GM19239 (cell line): ENCODE results near the gene GULP1.
"Not testable (repeated sequence)": the region's sequence is repeated elsewhere in the genome, so short reads cannot be mapped to it uniquely, and the experiment has no call there.

Experiments
- DNase-seq: peaks from one replicate; pipeline ENCODE4 v3.0.0; 2011; ENCODE audit warnings: low spot score; ENCODE audit not compliant: insufficient read length
- FAIRE-seq: peaks from 2 replicates; lab custom pipeline; 2011; peaks lifted over from hg19 to GRCh38; lab: Jason Lieb, UNC

The GULP1 gene

DNA sequence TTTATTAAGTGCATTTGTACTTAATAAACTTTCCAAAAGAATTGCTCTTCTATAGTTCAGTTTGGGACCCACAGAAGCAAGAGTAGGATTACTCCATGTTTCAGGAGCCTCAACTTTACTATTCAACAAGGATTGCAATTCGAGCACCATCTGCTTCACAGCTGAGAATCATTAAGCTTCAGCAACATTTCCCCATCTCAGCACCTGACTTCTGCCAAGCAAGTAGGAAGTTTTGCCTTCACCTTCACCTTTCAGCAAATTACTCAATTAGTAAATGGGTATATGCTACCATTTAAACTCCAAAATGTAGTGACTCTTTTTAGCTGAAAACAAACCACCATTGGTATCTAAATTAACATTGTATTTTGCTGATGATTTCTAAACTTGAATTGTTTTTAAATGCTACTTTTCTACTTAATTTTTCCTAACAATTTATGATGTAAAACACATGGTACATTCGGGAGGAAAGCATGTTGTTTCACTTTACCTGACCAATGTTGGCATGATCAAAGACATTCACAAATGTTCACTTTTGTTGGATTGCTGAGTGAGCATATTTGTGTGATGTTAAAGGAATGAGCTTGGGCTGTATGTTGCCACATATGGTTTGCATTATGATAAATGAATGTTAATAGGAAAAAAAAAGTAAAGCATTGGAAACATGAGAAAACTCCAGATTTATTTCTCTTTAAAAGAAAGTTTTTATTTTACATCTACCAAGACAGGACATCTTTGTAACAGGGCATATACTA is 159.2 kb downstream of the GULP1 start:
- no peak for FAIRE-seq
- DNase-seq: no peak

DNA sequence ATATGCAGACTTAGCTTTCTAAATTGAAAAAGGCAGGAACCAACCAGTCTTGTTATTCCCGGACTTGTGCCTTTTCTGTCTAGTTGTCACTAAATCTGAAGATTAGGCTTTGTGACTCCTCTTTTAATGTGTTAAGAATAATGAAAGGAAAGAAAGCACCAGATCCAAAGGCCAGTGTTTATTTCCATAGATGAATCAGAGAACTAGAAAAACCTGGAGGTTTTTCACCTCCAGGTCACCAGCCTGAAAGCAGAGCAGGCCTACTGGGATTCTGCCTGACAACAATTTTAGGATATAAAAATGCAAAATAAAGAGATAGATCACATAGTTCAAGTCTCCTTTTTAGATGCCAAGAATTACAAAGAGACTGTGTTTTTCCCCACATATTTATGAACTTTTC is 160.4 kb downstream of the GULP1 start:
- DNase-seq: no peak
- no peak for FAIRE-seq

DNA sequence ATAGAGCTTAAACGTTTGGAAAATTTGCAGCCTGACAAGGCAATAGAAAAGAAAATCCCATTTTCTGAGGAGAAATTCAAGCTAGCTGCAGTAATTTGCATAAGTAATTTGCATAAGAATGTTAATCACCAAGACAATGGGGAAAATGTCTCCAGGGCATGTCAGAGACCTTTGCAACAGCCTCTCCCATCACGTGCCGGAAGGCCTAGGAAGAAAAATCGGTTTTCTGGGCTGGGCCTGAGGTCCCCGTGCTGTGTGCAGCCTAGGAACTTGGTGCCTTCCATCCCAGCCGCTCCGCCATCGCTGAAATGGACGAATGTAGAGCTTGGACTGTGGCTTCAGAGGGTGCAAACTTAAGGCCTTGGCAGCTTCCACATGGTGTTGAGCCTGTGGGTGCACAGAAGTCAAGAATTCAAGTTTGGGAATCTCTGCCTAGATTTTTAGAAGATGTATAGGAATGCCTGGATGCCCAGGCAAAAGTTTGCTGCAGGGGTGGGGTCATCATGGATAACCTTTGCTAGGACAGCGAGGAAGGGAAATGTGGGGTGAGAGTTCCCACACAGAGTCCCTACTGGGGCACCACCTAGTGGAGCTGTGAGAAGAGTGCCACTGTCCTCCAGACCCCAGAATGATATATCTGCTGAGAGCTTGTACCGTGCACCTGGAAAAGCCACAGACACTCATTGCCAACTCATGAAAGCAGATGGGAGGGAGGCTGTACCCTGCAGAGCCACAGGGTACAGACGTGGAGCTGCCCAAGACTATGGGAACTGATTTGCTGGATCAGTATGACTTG is 164.6 kb downstream of the GULP1 start:
- FAIRE-seq: no peak
- no peak for DNase-seq

DNA sequence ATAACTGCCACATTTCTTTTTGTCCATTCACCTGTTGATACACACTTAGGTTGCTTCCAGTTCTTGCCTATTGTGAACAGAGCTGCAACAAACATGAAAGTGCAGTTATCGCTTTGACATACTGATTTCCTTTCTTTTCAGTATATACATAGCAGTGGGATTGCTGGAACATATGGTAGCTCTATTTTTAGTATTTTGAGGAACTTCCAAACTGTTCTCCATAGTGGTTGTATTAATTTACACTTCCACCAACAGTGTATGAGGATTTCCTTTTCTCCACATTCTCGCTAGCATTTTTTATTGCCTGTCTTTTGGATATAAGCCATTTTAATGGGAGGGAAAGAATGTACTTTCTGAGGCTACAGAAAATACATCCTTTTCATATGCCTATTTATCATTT is 167.4 kb downstream of the GULP1 start:
- FAIRE-seq (no peak), DNase-seq (no peak)

DNA sequence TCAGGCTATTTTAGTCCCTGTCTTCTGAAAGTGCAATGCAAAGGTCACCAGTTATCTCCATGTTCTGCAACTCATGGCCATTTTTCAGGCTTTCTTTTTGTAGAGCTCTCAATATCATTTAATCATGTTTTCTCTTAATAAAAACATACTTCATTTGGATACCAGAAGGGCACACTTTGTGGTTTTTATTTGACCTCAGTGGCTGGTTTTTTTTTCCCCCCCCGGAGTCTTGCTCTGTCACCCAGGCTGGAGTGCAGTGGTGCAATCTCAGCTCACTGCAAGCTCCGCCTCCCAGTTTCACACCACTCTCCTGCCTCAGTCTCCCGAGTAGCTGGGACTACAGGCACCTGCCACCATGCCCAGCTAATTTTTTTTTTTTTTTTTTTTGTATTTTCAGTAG is 174.4 kb downstream of the GULP1 start:
- FAIRE-seq, DNase-seq: not testable (repeated sequence)

DNA sequence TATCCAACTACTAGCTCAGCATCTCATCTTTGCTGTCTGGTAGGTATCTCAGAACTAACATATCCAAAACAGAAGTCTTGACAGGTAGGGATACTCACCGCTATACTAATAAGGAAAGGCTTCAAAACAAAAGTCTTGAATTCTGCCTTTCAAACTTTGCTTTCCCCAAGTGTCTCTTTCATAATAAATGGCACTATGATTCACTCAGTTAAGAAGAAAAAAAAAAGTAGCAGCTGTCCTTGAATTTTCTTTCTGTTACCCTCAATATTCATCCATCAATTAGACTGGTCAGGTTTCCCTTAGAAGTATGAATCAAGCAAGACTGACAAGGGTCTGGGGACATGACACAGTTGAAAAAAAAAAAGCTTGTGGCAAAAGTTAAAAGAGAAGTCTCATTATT is 175.1 kb downstream of the GULP1 start:
- DNase-seq (no peak), FAIRE-seq (no peak)

DNA sequence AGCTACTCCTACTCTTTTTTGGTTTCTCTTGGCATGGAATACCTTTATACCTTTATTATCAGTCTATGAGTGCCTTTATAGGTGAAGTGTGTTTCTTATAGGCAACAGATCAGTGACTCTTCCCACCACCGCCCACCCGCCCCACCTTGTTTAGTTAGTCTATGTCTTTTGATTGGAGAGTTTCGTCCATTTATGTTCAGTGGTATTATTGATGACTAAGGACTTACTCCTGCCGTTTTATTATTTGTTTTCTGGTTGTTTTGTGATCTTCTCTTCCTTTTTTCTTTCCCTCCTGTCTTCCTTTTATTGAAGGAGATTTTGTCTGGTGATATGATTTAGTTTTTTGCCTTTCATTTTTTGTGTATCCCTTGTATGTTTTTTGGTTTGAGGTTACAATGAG is 179.5 kb downstream of the GULP1 start:
- DNase-seq (no peak), FAIRE-seq (no peak)

DNA sequence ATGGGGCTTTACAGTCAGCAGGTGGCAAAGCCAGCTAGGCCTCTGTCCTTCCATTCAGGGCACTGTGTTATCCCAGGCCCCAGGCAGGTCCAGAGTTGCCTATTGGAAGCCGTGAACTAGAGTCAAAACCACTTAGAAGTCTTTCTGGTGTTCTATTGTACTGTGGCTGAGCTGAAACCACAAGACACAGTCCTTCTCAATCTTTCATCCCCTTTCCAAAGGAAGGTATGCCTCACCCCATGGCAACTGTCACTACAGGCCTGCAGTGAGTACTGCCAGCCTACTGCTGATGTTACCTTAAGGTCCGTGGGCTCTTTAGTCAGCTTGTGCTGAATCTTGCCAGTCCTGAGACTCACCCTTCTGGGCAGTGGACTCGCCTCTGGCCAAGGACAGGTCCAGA is 181.6 kb downstream of the GULP1 start:
- no peak for DNase-seq
- FAIRE-seq: no peak

DNA sequence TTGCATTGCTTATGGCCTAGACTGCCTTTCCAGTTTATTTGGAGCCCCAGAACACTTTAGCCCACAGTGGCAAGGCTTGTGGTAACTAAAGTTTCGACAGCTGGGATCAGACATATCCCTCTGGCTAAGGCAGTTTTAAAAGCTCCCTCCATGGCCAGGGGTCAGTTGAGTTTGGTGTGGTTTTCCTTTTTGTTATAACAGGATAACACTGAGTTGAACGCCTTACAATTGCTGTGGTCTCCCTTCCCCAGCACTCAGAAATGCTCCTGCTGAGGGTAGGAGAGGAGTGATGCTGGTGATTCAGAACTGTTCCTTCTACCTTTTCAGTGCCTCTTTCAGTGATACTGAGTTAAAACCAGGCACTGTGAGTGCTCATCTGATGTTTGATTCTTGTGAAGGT is 182.6 kb downstream of the GULP1 start:
- FAIRE-seq (no peak), DNase-seq (no peak)

DNA sequence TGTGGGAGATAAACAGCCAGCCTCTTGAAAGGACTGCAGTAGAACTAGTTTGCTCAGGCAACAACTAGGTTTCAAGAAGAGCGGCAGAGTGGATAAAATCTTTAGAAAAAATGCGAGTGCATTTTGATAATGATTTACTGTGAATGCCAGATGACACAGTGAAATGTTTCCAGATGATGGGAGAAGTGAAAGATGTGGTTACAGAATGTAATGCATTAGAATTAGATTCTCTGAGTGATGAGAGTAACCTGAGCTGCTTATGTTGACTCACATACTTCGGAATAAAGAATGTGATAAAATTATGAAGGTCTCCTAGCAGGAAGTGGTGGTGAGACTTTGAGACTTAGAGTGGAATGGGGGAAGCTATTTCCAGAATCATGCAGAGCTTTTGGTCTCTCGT is 184.3 kb downstream of the GULP1 start:
- DNase-seq (no peak), FAIRE-seq (no peak)

DNA sequence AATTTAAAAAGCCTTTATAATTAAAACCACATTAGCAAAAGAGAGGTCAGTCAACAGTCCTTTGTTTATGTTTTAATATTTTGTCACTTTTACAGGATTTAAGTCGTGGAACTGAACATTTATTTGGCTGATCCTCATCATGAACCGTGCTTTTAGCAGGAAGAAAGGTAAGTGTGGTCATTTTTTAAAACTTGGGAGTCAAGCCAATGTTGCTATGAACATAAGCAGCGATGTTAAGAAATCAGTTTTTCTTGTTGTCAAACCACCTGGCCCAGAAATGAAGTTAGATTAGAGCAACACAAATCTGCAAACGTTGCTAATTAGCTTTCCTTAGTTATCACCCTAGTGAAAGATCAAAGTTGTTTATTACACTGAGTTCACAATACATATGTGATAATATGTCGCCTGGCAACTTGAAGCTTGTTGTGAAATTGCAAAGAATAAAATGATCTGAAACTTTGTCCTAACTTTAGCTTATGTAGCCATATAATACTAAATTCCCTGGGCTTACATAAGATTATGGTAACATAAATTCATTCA is 186.0 kb downstream of the GULP1 start:
- DNase-seq: no peak
- no peak for FAIRE-seq

DNA sequence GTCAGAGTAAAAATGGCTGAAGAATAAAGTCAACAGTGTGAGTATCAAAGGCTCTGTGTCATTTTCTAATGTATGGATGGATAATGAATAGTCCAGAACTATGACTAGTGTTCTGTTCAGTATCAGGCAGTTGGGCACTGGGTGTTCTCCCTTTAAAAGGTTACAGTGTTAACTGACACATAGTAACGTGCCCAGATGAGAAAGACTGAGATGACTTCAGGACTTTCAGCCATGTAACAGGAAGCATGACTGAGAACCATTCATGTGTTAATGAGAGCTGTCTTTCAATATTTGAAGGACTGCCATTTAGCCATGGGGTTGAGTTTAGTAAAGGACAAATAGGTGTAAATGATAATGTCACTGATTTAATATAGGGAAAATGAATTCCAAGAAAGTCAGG is 187.1 kb downstream of the GULP1 start:
- peak; percentile 23 for FAIRE-seq
- no peak for DNase-seq

DNA sequence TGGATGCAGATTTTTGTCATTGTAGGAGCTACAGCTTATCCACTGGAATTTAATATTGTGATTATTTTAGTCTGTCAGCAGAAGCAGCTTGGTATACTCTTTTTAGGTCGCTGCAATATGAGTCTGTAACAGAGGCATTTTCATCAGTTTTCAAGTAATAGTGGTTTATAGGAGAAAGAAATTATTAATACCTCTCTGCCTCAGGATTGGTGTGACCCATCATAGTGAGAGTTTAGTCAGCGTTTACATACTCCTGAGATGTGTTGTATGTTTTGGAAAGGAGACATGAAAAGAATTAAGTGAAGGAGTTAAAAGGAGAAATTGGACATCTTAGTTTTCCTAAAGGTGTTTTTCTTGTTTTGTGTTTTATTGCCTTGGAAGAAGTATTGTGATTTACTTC is 189.8 kb downstream of the GULP1 start:
- FAIRE-seq (no peak), DNase-seq (no peak)

DNA sequence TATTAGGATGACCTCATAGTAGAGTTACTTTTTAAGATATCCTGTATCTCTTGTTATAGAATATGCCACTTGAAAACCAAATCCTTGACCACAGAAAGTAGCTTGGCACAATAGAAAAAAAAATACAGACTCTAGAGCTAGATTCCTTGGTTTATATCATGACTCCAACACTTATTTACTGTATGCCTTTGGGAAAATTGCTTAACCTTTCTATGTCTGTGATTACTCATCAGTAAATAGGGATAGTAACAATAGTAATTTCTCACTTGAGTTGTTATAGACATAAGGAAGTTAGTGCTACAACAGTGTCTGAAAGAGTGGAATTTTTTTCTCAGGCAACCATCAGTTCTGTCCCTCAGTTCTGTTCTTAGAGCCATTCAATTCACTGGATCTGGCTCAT is 193.8 kb downstream of the GULP1 start:
- FAIRE-seq (no peak), DNase-seq (no peak)

DNA sequence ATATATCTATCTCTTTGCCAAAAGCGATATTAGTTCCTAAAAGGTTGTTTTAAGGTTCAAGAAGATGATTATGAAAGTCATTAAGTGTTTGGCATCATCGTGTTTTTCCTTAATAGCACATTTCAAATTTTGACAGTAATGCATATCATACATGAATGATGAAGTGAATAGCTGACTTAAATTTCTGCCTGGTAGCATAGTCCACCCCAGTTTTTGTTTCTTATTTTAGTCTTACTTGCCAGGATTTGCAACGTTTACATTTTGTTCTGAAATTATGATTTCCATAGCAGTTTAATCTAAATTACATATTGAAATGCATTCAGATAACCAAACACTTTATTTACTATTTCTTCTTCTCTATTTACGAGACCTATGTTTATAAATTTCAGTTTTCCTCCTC is 201.1 kb downstream of the GULP1 start:
- FAIRE-seq (no peak), DNase-seq (no peak)

DNA sequence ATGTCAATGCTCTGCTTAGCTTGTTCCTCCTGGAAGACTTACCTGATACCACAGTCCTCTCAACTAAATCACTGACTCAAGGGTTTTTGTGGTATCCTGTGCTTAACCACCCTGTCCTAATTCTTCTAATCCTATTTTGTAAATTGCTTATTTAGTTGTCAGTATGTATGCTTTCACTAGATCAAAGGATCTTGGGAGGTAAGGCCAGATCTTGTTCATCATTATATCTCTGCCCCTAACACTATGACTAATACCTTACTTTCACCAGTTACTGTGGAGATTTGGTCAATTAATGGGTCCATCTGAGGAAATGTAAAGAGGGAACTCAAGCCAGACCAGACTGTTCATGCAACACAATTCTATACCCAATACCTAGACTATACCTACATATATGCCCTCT is 203.2 kb downstream of the GULP1 start:
- DNase-seq (no peak), FAIRE-seq (no peak)

DNA sequence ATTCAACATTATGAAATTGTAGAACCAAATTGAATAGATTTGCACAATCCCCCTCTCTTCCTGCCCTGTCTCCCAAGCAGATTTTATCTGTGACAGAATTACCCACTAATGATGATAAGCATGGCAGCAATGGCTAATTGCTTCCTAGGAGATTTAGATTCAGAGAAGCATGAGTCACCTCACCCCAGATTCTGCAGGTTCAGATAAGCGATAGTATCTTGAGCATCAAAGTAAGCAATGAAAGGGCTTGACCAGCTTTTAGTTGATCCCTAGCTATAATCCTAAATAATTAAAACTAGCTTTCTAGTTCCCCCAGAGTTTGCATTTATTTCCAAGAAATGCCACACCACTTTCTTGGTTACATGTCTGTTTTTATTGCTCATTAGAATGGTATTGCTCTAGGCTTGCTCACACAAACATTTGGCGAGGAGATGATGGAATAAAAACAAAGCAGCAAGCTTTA is 204.3 kb downstream of the GULP1 start:
- DNase-seq (no peak), FAIRE-seq (no peak)

DNA sequence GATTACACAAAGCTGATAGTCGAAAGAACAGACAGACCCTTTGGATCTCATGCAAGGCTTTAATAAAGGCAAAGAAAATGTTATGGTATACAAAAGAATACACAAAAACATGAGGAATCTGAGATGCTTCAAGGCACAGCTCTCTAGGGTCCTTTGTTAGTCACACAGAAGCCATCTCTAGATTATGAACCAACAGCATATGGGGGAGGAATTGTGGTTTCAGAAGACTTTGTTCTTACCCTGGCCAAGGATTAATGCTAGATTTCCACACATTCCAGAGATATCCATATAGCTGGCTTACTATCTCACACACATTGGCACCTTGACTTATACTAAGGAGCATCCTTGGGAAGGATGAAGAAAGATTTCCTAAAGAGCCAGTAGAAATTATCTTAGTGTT is 206.1 kb downstream of the GULP1 start:
- FAIRE-seq (no peak), DNase-seq (no peak)

DNA sequence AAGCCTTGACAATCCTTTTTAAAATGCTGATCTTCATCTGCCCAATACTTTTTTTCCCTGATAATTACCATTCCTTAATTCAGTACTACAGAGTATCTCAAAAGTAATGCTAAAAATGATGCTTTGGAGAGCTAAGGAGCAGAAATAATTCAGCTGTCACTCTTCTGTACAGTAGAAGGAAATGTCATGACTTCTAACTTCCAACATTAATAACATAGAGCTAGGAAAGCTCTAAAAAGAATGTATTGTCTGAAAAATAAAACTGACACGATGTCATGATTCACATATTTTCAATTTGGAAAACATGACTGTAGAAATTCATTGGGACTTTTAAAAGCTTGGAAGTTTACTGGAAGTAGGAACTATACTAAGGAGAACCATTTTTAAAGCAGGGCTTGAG is 212.3 kb downstream of the GULP1 start:
- DNase-seq (no peak), FAIRE-seq (no peak)

DNA sequence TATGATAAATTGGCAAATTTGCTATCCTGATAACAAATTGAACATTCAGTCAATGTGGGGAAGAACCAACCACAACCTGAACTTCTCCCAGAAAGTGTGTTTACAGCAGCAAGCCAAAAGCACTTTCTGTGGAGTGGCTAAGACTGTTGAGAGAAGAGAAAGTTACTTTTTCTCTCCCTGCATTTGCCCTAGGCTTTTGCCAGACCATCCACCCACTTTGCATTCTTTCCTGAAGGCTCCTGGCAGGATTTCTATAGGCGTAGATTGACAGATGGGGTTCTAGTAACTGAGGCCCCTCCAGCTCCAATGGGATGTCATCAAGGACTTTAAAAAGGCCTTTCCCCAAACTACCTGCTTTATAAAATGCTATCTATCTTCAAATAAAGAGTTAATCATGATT is 215.2 kb downstream of the GULP1 start:
- no peak for FAIRE-seq

DNA sequence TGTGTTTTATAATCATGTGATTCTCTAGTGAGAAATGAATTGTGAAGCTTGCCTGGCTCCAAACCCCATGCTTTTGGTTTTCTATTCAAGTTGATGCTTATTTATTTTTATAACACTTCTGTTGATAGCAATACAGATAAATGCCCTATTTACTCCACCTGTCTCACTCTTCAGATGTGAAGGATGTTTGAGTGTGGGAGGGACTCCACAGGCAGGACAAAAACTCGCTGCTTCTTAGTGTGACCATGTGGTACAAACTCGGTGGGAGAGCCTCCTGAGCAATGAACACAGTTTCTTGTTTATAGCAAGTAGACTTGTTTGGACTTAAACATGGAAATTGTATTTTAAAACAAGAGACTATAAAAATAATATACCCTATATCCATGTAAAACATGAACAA is 219.7 kb downstream of the GULP1 start:
- DNase-seq (no peak), FAIRE-seq (no peak)

More for the DNA sequence above, 215.2 kb downstream of the GULP1 start:
- DNase-seq: no peak
